A549 (cell line): ENCODE data around the gene MAPK8IP3. TPM values are rescaled to one million over a fixed set of nuclear protein-coding genes. Genes with fewer than 3 reads are reported as not detected.

Experiments used
- ATAC-seq, 2 experiments: fragments of 200-7000 bp in 1 of 2; fragments of >200 bp in 1 of 2; cut with Nextera tagmentation in 1 of 2; cut with Tn5 transposase in 1 of 2; 3 replicates each; pipeline versions ENCODE4 v1.8.0 to v1.9.1; 2018 to 2020; ENCODE audit warnings: mild to moderate bottlenecking in 1 of 2, moderate library complexity in 1 of 2
- CTCF ChIA-PET: fragments of 300-600 bp; sonication (Branson Sonifier 250); formaldehyde crosslinking; extraction: SDS; loops from one replicate; lab custom pipeline; 2021; ENCODE audit warnings: antibody characterized with exemption, inconsistent platforms; lab: Yijun Ruan, JAX
- POLR2A ChIA-PET: fragments of 350-600 bp; formaldehyde crosslinking; extraction: SDS; loops from one replicate; lab custom pipeline; 2021; ENCODE audit warnings: antibody characterized with exemption, inconsistent platforms; lab: Yijun Ruan, JAX
- DNase-seq, 2 experiments: peaks; one replicate each; pipeline versions ENCODE4 v3.0.0 to v3.0.0-alpha.2; 2011 to 2016; ENCODE audit warnings: low read depth in 1 of 2, low spot score in 1 of 2
- FAIRE-seq: peaks from 2 replicates; lab custom pipeline; 2011; peaks lifted over from hg19 to GRCh38; lab: Jason Lieb, UNC
- H3K27ac ChIP-seq, 2 experiments: fragments of >200 bp; sonication (Bioruptor Twin); formaldehyde crosslinking; 3 replicates each; pipeline ENCODE4 v1.5.1; 2016 to 2017
- H3K4me1 ChIP-seq: fragments of >200 bp; sonication (Bioruptor Twin); formaldehyde crosslinking; 3 replicates; pipeline ENCODE4 v1.6.1; 2016
- H3K4me2 ChIP-seq: fragments of >200 bp; sonication (Bioruptor Twin); formaldehyde crosslinking; 3 replicates; pipeline ENCODE4 v1.6.1; 2016
- H3K4me3 ChIP-seq: fragments of >200 bp; sonication (Bioruptor Twin); formaldehyde crosslinking; 3 replicates; pipeline ENCODE4 v1.5.1; 2016
- H3K9me3 ChIP-seq: fragments of >200 bp; sonication (Bioruptor Twin); formaldehyde crosslinking; 3 replicates; pipeline ENCODE4 v1.6.1; 2016
- BCL3 ChIP-seq: fragments of >200 bp; sonication (Bioruptor Twin); formaldehyde crosslinking; IDR thresholded peaks from 3 replicates; pipeline ENCODE4 v1.6.1; 2016
- BHLHE40 ChIP-seq: IDR thresholded peaks from 2 replicates; pipeline ENCODE4 v1.6.1; 2012; ENCODE audit warnings: low read depth, low read length, inconsistent platforms
- CBX2 ChIP-seq: fragments of 200-600 bp; sonication (generic); IDR thresholded peaks from 2 replicates; pipeline ENCODE4 v1.6.1; 2016; ENCODE audit warnings: low read depth, mild to moderate bottlenecking, borderline replicate concordance
- CEBPB ChIP-seq, 2 experiments: fragments of >200 bp in 1 of 2; sonication (Bioruptor Twin) in 1 of 2; formaldehyde crosslinking in 1 of 2; IDR thresholded peaks; 2 replicates each; pipeline ENCODE4 v1.6.1; 2012 to 2016
- CHD2 ChIP-seq: fragments of 150-350 bp; IDR thresholded peaks from 2 replicates; pipeline ENCODE4 v1.6.1; 2014; ENCODE audit warnings: low read length; ENCODE audit not compliant: partially characterized antibody
- E2F6 ChIP-seq: IDR thresholded peaks from 2 replicates; pipeline ENCODE4 v1.6.1; 2012; ENCODE audit warnings: low read depth, borderline replicate concordance
- EHF ChIP-seq: fragments of 250-450 bp; sonication (Bioruptor Pico); IDR thresholded peaks from 2 replicates; pipeline ENCODE4 v1.5.0; 2020; ENCODE audit warnings: mild to moderate bottlenecking
- ELK1 ChIP-seq: fragments of 150-350 bp; IDR thresholded peaks from 2 replicates; pipeline ENCODE4 v1.6.1; 2014; ENCODE audit warnings: low read depth, mild to moderate bottlenecking, low read length
- ESRRA ChIP-seq: fragments of 150-350 bp; IDR thresholded peaks from 2 replicates; pipeline ENCODE4 v1.6.1; 2014; ENCODE audit warnings: mild to moderate bottlenecking, low read length, borderline replicate concordance
- FOSL2 ChIP-seq, 2 experiments: fragments of 450-650 bp in 1 of 2; fragments of >200 bp in 1 of 2; sonication (Bioruptor Twin) in 1 of 2; formaldehyde crosslinking; IDR thresholded peaks; 2 replicates each; pipeline versions ENCODE4 v1.5.0 to v1.6.1; 2016 to 2020; ENCODE audit warnings: mild to moderate bottlenecking in 1 of 2, moderate library complexity in 1 of 2
- FOXS1 ChIP-seq: fragments of 250-450 bp; sonication (Bioruptor Pico); IDR thresholded peaks from 2 replicates; pipeline ENCODE4 v1.5.0; 2020; ENCODE audit warnings: mild to moderate bottlenecking, moderate library complexity
- HDAC2 ChIP-seq: fragments of 200-600 bp; sonication (generic); IDR thresholded peaks from 2 replicates; pipeline ENCODE4 v1.6.1; 2016
- HEYL ChIP-seq: fragments of 250-450 bp; sonication (Bioruptor Pico); IDR thresholded peaks from 2 replicates; pipeline ENCODE4 v1.8.0; 2021; ENCODE audit warnings: mild to moderate bottlenecking, moderate library complexity
- HMGXB4 ChIP-seq: fragments of 250-450 bp; sonication (Bioruptor Pico); IDR thresholded peaks from 2 replicates; pipeline ENCODE4 v1.5.0; 2021; ENCODE audit warnings: mild to moderate bottlenecking, moderate library complexity, borderline replicate concordance
- JUN ChIP-seq, 2 experiments: fragments of >200 bp; sonication (Bioruptor Twin); formaldehyde crosslinking; IDR thresholded peaks; 2 replicates in 1 of 2; 3 replicates in 1 of 2; pipeline ENCODE4 v1.6.1; 2016 to 2017
- JUNB ChIP-seq: fragments of >200 bp; sonication (Bioruptor Twin); formaldehyde crosslinking; IDR thresholded peaks from 2 replicates; pipeline ENCODE4 v1.6.1; 2016
- KDM1A ChIP-seq: fragments of 200-600 bp; sonication (generic); IDR thresholded peaks from 2 replicates; pipeline ENCODE4 v1.6.1; 2016; ENCODE audit warnings: low read depth, mild to moderate bottlenecking
- MAX ChIP-seq: IDR thresholded peaks from 2 replicates; pipeline ENCODE4 v1.6.1; 2012
- MYC ChIP-seq: IDR thresholded peaks from 2 replicates; pipeline ENCODE4 v1.6.1; 2012; ENCODE audit warnings: mild to moderate bottlenecking, inconsistent platforms, low read length, improper control_type of control experiment, borderline replicate concordance
- PBX3 ChIP-seq: IDR thresholded peaks from 2 replicates; pipeline ENCODE4 v1.6.1; 2012
- RAD21 ChIP-seq, 2 experiments: fragments of >200 bp in 1 of 2; sonication (Bioruptor Twin) in 1 of 2; formaldehyde crosslinking in 1 of 2; IDR thresholded peaks in 1 of 2; conservative IDR thresholded peaks in 1 of 2; 2 replicates in 1 of 2; 3 replicates in 1 of 2; pipeline ENCODE4 v1.6.1; 2012 to 2018; ENCODE audit warnings: inconsistent platforms in 1 of 2
- RCOR1 ChIP-seq: fragments of 150-350 bp; IDR thresholded peaks from 2 replicates; pipeline ENCODE4 v1.6.1; 2014; ENCODE audit warnings: antibody characterized with exemption, low read length, low read depth
- RNF2 ChIP-seq: fragments of 200-600 bp; sonication (generic); IDR thresholded peaks from 2 replicates; pipeline ENCODE4 v1.6.1; 2016; ENCODE audit warnings: low read depth, mild to moderate bottlenecking, antibody characterized with exemption, moderate library complexity, borderline replicate concordance
- SMC3 ChIP-seq: fragments of >200 bp; sonication (Bioruptor Twin); formaldehyde crosslinking; IDR thresholded peaks from 3 replicates; pipeline ENCODE4 v1.6.1; 2018; ENCODE audit warnings: inconsistent platforms
- SREBF2 ChIP-seq: fragments of 450-650 bp; IDR thresholded peaks from 2 replicates; pipeline ENCODE4 v1.6.1; 2014; ENCODE audit warnings: mild to moderate bottlenecking, moderate library complexity
- WGBS: methylation state at CpG from one replicate; pipeline ENCODE4 v1.1.6; 2017; ENCODE audit errors: missing lambda C conversion rate; 5-methylcytosine and 5-hydroxymethylcytosine counted together
- polyA plus RNA-seq, 4 experiments: library from polyadenylated mRNA; depleted of rRNA in 3 of 4; stranded (reverse); fragments of >200 nt; fragmentation: RNase III in 1 of 4; extraction: RNeasy Plus Mini Kit Qiagen cat#74134 plus additional on column Dnase treatment in 1 of 4; gene quantifications; 2 replicates in 3 of 4; 3 replicates in 1 of 4; pipeline ENCODE4 v1.2.3, GENCODE V29; 2011 to 2017

The MAPK8IP3 gene
- polyA plus RNA-seq, 2 of the 4 experiments (the other 2 are of a cell fraction), result 12.0 to 53.3 TPM

GRCh38 chr16:1786242-1787055 is 80.5 kb downstream of the MAPK8IP3 start:
- ATAC-seq, result no peak
- H3K27ac ChIP-seq, result no peak overlapping the region
- TF ChIP-seq ESRRA (no peak), SREBF2 (no peak), RNF2 (no peak), EHF (CRISPR knock-in tag) (no peak), CBX2 (no peak), KDM1A (no peak), MYC (no peak), PBX3 (no peak), HDAC2 (no peak), MAX (no peak), FOXS1 (CRISPR knock-in tag) (no peak), SMC3 (no peak), ELK1 (no peak), CHD2 (no peak), RCOR1 (no peak), RAD21 (conservative IDR thresholded peaks at IDR 0.05 in 1 of 2, IDR thresholded peaks at IDR 0.05 in 1 of 2) (no peak), JUNB (no peak), FOSL2 (IDR thresholded peaks at IDR 0.05) (no peak), FOSL2 (CRISPR knock-in tag; IDR thresholded peaks at IDR 0.05) (no peak)
- TF ChIP-seq, all 56 proteins: peak for 0
- ChIA-PET POLR2A (no interaction called here), CTCF (interaction anchor here (0.7 to 1.0 kb wide), 2 partner anchors 22 to 77 kb away, joined by 3 read pairs; no protein-coding TSS in a partner anchor)
- Histone ChIP-seq H3K4me3 (no peak overlapping the region), H3K4me1 (peaks cover 7% of the 10 kb centered on the region; the same call in 2 of the 3 replicates), H3K9me3 (no peaks in the 10 kb centered on the region), H3K4me2 (no peak overlapping the region)
- 91% methylated on average over 40 of the region's 51 CpGs for WGBS
- DNase-seq (no peak), FAIRE-seq (no peak)

GRCh38 chr16:1787056-1787321 is 81.0 kb downstream of the MAPK8IP3 start:
- TF ChIP-seq HEYL (CRISPR knock-in tag) (no peak), MYC (no peak), JUN (IDR thresholded peaks at IDR 0.05) (no peak), BHLHE40 (no peak)
- CTCF ChIA-PET, result interaction anchor here (1.0 kb wide), 1 partner anchor 22 kb away, joined by 3 read pairs; no protein-coding TSS in a partner anchor
- DNase-seq (no peak), ATAC-seq (no peak), FAIRE-seq (no peak)
- 83% methylated on average over 5 of the region's 6 CpGs for WGBS
- Histone ChIP-seq H3K27ac (no peak overlapping the region), H3K4me1 (peaks cover 6% of the 10 kb centered on the region; the same call in 1 of the 3 replicates), H3K4me2 (no peak overlapping the region), H3K4me3 (no peak overlapping the region), H3K9me3 (no peaks in the 10 kb centered on the region)
- POLR2A ChIA-PET, result no interaction called here

GRCh38 chr16:1787322-1788094 is 81.5 kb downstream of the MAPK8IP3 start:
- ChIA-PET POLR2A (no interaction called here), CTCF (interaction anchor here (0.6 to 1.0 kb wide), 2 partner anchors 23 to 415 kb away, joined by 3 to 4 read pairs; no protein-coding TSS in a partner anchor)
- ATAC-seq (no peak), DNase-seq (no peak), FAIRE-seq (no peak)
- H3K9me3 ChIP-seq, result no peaks in the 10 kb centered on the region
- peaks cover 6% of the 10 kb centered on the region; the same call in 1 of the 3 replicates for H3K4me1 ChIP-seq
- WGBS, result 91% methylated on average over 31 of the region's 44 CpGs
- H3K27ac ChIP-seq, result no peak overlapping the region
- H3K4me2 ChIP-seq, result no peak overlapping the region
- no peak overlapping the region for H3K4me3 ChIP-seq
- TF ChIP-seq CEBPB (IDR thresholded peaks at IDR 0.05), result no peak
- no peak for TF ChIP-seq JUN (IDR thresholded peaks at IDR 0.05)
- TF ChIP-seq HMGXB4 (CRISPR knock-in tag), result no peak
- no peak for TF ChIP-seq KDM1A
- TF ChIP-seq E2F6, result no peak
- no peak for TF ChIP-seq BCL3
